Measurements from ENCODE around the gene HEATR1. TPM values are rescaled to one million over a fixed set of nuclear protein-coding genes. Genes with fewer than 3 reads are reported as not detected.

Gene HEATR1
- total RNA-seq, 1 donor, result 39.4 TPM

- Histone ChIP-seq H3K36me3 (ENCODE audit: insufficient read depth, low read length) (peaks cover 54% of the 10 kb centered on the region), H3K27ac (ENCODE audit: low read depth, low read length) (no peak overlapping the region)
- no peak for DNase-seq (ENCODE audit: insufficient read length, low spot score, missing footprints)
Measured at GRCh38 chr1:236575523-236575922, 28.8 kb downstream of the HEATR1 start.

GRCh38 chr1:236568285-236568894 is 35.9 kb downstream of the HEATR1 start:
- Histone ChIP-seq H3K4me1 (ENCODE audit: insufficient read depth, low read length) (no peaks in the 10 kb centered on the region), H3K9me3 (ENCODE audit: low read depth, low read length) (no peaks in the 10 kb centered on the region), H3K27me3 (ENCODE audit: insufficient read depth, low read length) (no peaks in the 10 kb centered on the region), H2AFZ (ENCODE audit: low read length) (no peak overlapping the region), H3K27ac (ENCODE audit: low read depth, low read length) (no peak overlapping the region), H3K4me2 (ENCODE audit: insufficient read depth, low read length) (no peak overlapping the region), H3K4me3 (ENCODE audit: insufficient read depth, low read length) (no peak overlapping the region), H4K20me1 (ENCODE audit: insufficient read depth, low read length) (no peaks in the 10 kb centered on the region), H3K36me3 (ENCODE audit: insufficient read depth, low read length) (peaks cover 81% of the 10 kb centered on the region), H3K79me2 (ENCODE audit: insufficient read depth, low read length) (no peaks in the 10 kb centered on the region)
- no peak for TF ChIP-seq CTCF (IDR thresholded peaks at IDR 0.05; ENCODE audit: extremely low read depth, low read depth, low read length)
- DNase-seq (ENCODE audit: insufficient read length, low spot score, missing footprints), result no peak

More at GRCh38 chr1:236575523-236575922, 28.8 kb downstream of the HEATR1 start:
- H3K4me3 ChIP-seq (ENCODE audit: insufficient read depth, low read length), result no peak overlapping the region
- H3K9me3 ChIP-seq (ENCODE audit: low read depth, low read length), result no peaks in the 10 kb centered on the region
- H2AFZ ChIP-seq (ENCODE audit: low read length), result no peak overlapping the region
- no peak for TF ChIP-seq CTCF (IDR thresholded peaks at IDR 0.05; ENCODE audit: extremely low read depth, low read depth, low read length)
- no peaks in the 10 kb centered on the region for H3K27me3 ChIP-seq (ENCODE audit: insufficient read depth, low read length)
- H3K4me1 ChIP-seq (ENCODE audit: insufficient read depth, low read length), result peaks cover 3% of the 10 kb centered on the region
- H4K20me1 ChIP-seq (ENCODE audit: insufficient read depth, low read length), result no peaks in the 10 kb centered on the region
- no peaks in the 10 kb centered on the region for H3K79me2 ChIP-seq (ENCODE audit: insufficient read depth, low read length)
- no peak overlapping the region for H3K4me2 ChIP-seq (ENCODE audit: insufficient read depth, low read length)

- no peaks in the 10 kb centered on the region for H3K9me3 ChIP-seq (ENCODE audit: low read depth, low read length)
- H3K4me2 ChIP-seq (ENCODE audit: insufficient read depth, low read length), result no peak overlapping the region
- no peak for TF ChIP-seq CTCF (IDR thresholded peaks at IDR 0.05; ENCODE audit: extremely low read depth, low read depth, low read length)
- no peaks in the 10 kb centered on the region for H3K79me2 ChIP-seq (ENCODE audit: insufficient read depth, low read length)
- DNase-seq (ENCODE audit: insufficient read length, low spot score, missing footprints), result no peak
- peaks cover 70% of the 10 kb centered on the region for H3K36me3 ChIP-seq (ENCODE audit: insufficient read depth, low read length)
- H4K20me1 ChIP-seq (ENCODE audit: insufficient read depth, low read length), result no peaks in the 10 kb centered on the region
- H3K4me1 ChIP-seq (ENCODE audit: insufficient read depth, low read length), result no peaks in the 10 kb centered on the region
- no peak overlapping the region for H3K27ac ChIP-seq (ENCODE audit: low read depth, low read length)
- H3K27me3 ChIP-seq (ENCODE audit: insufficient read depth, low read length), result no peaks in the 10 kb centered on the region
- H2AFZ ChIP-seq (ENCODE audit: low read length), result no peak overlapping the region
- H3K4me3 ChIP-seq (ENCODE audit: insufficient read depth, low read length), result no peak overlapping the region
Measured at GRCh38 chr1:236565530-236565929, 38.8 kb downstream of the HEATR1 start.

GRCh38 chr1:236561976-236562375 is 42.3 kb downstream of the HEATR1 start:
- TF ChIP-seq CTCF (IDR thresholded peaks at IDR 0.05; ENCODE audit: extremely low read depth, low read depth, low read length), result no peak
- Histone ChIP-seq H3K9me3 (ENCODE audit: low read depth, low read length) (no peaks in the 10 kb centered on the region), H4K20me1 (ENCODE audit: insufficient read depth, low read length) (no peaks in the 10 kb centered on the region), H3K4me3 (ENCODE audit: insufficient read depth, low read length) (no peak overlapping the region), H3K27ac (ENCODE audit: low read depth, low read length) (no peak overlapping the region), H3K36me3 (ENCODE audit: insufficient read depth, low read length) (peaks cover 77% of the 10 kb centered on the region), H2AFZ (ENCODE audit: low read length) (no peak overlapping the region), H3K79me2 (ENCODE audit: insufficient read depth, low read length) (no peaks in the 10 kb centered on the region), H3K27me3 (ENCODE audit: insufficient read depth, low read length) (no peaks in the 10 kb centered on the region), H3K4me1 (ENCODE audit: insufficient read depth, low read length) (no peaks in the 10 kb centered on the region), H3K4me2 (ENCODE audit: insufficient read depth, low read length) (no peak overlapping the region)
- DNase-seq (ENCODE audit: insufficient read length, low spot score, missing footprints), result no peak
